OCI-LY1 (cell line): ENCODE results near the gene HMX1.

Source experiments
- CTCF ChIP-seq: fragments of 200-600 bp; sonication (generic), shearing (Covaris generic); IDR thresholded peaks from 2 replicates; pipeline ENCODE4 v1.5.1; 2017; ENCODE audit warnings: mild to moderate bottlenecking, antibody characterized with exemption, low read length, moderate library complexity, mixed read lengths
- EZH2 ChIP-seq: fragments of 200-600 bp; sonication (generic), shearing (Covaris generic); IDR thresholded peaks from 2 replicates; pipeline ENCODE4 v1.8.0; 2017; ENCODE audit warnings: borderline replicate concordance, mixed run types, mild to moderate bottlenecking, antibody characterized with exemption, low read length, moderate library complexity, mixed read lengths

- TF ChIP-seq CTCF, result no peak
- TF ChIP-seq EZH2, result no peak
These were observed 18.4 kb downstream of the HMX1 start for GRCh38 chr4:8853249-8853648.
